Measurements from ENCODE around the gene IL36A. TPM values are rescaled to one million over a fixed set of nuclear protein-coding genes. Genes with fewer than 3 reads are reported as not detected.

IL36A gene
- polyA plus RNA-seq, 1 donor, result not detected

DNA sequence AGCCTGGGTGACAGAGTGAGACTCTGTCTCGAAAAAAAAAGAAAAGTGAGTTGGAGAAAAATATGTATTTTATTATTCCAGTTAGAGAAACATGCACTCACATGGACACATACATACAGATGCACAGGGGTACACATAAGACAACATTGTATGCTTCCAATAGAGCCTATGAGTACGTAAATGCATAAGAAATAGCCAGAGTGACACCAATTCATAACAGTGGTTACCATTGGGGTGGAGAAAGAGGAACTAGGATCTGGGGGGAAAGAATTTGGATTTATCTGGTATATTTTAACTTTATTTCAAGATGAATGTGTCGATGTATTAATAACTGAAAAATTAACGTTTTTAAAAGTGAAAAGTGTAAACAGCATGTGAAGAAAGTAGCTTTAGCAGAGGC, 16.1 kb downstream of the IL36A start:
- Histone ChIP-seq H3K4me3 (ENCODE audit: low read length) (no peak overlapping the region), H3K4me1 (ENCODE audit: control insufficient read depth, insufficient read depth, low read length) (no peaks in the 10 kb centered on the region), H3K36me3 (ENCODE audit: control insufficient read depth, insufficient read depth, low read length) (no peaks in the 10 kb centered on the region), H3K27me3 (ENCODE audit: control insufficient read depth, insufficient read depth, low read length) (peaks cover 16% of the 10 kb centered on the region), H3K9me3 (ENCODE audit: control insufficient read depth, low read depth, low read length) (no peaks in the 10 kb centered on the region), H3K27ac (ENCODE audit: low read length) (no peak overlapping the region)
- 43% methylated on average over 3 of the region's 4 CpGs for WGBS (ENCODE audit: insufficient coverage, low lambda C conversion rate)
- DNase-seq, result no peak

DNA sequence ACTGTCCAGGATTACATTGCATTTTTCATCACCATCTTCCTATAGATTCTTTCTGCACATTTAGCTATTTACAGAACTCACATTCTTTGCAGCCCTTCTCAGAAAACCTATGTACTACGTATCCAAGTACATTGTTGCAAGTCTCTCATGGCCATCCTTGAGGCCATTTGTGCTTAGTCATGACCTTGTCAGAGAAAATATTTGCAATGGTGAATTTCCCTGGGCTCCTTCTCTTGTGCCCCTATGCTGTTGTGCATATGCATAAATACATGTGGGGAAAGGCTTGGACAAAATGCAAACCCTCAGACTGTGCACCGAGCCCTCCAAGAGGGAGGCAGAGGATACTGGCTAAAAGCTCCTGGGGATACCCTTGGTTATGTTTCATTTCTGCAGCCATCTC, 19.5 kb downstream of the IL36A start:
- Histone ChIP-seq H3K4me3 (ENCODE audit: low read length) (no peak overlapping the region), H3K9me3 (ENCODE audit: control insufficient read depth, low read depth, low read length) (no peaks in the 10 kb centered on the region), H3K36me3 (ENCODE audit: control insufficient read depth, insufficient read depth, low read length) (no peaks in the 10 kb centered on the region), H3K27me3 (ENCODE audit: control insufficient read depth, insufficient read depth, low read length) (peaks cover 32% of the 10 kb centered on the region), H3K4me1 (ENCODE audit: control insufficient read depth, insufficient read depth, low read length) (no peaks in the 10 kb centered on the region), H3K27ac (ENCODE audit: low read length) (no peak overlapping the region)
- DNase-seq, result no peak
- WGBS (ENCODE audit: insufficient coverage, low lambda C conversion rate), result no CpG with 5 or more reads among the region's 2 CpGs

DNA sequence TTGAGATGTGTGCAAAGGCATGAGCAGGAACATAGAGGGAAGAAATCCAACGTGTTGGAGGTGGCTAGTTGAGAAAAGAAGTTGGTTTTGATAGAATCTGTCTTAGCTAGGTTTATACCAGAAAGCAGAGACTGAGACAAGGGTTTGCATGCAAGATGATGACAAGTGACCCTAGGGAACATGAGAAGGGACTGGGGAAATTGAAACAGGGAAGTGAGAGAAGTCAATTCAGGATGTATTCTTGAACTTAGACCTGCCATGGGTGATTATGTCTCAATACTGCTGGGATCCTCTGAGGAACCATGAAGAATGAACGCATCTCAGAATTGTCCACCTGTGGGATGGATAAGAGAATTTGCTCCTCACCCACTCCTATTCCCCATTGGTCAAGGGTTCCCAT, 20.5 kb downstream of the IL36A start:
- 60% methylated on average over 1 of the region's 2 CpGs for WGBS (ENCODE audit: insufficient coverage, low lambda C conversion rate)
- no peaks in the 10 kb centered on the region for H3K4me1 ChIP-seq (ENCODE audit: control insufficient read depth, insufficient read depth, low read length)
- H3K4me3 ChIP-seq (ENCODE audit: low read length), result no peak overlapping the region
- no peaks in the 10 kb centered on the region for H3K9me3 ChIP-seq (ENCODE audit: control insufficient read depth, low read depth, low read length)
- DNase-seq, result no peak
- no peak overlapping the region for H3K27ac ChIP-seq (ENCODE audit: low read length)
- H3K27me3 ChIP-seq (ENCODE audit: control insufficient read depth, insufficient read depth, low read length), result peaks cover 33% of the 10 kb centered on the region
- H3K36me3 ChIP-seq (ENCODE audit: control insufficient read depth, insufficient read depth, low read length), result no peaks in the 10 kb centered on the region

DNA sequence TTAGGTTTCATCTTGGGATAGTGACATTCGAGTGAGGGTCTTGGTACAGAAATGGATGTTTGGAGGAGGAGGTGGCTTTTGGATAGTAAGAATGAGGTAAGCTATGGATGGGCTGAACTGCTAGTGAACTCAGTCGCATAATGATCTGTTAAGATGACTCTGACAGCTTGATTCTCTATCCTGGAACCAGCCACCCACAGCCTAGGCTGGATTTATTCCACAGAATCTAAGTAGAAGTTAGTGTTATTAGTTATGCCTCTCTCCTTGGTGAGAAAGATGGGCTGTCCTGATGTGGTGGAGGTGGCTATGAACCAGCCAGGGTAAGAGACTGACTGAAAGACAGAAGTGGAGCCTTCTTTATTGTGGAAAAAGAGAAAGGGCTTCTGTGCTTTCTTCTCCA, 22.4 kb downstream of the IL36A start:
- WGBS (ENCODE audit: insufficient coverage, low lambda C conversion rate), result no CpG with 5 or more reads among the region's 2 CpGs
- H3K27me3 ChIP-seq (ENCODE audit: control insufficient read depth, insufficient read depth, low read length), result peaks cover 39% of the 10 kb centered on the region
- H3K9me3 ChIP-seq (ENCODE audit: control insufficient read depth, low read depth, low read length), result no peaks in the 10 kb centered on the region
- no peak overlapping the region for H3K4me3 ChIP-seq (ENCODE audit: low read length)
- no peaks in the 10 kb centered on the region for H3K4me1 ChIP-seq (ENCODE audit: control insufficient read depth, insufficient read depth, low read length)
- no peak for DNase-seq
- no peaks in the 10 kb centered on the region for H3K36me3 ChIP-seq (ENCODE audit: control insufficient read depth, insufficient read depth, low read length)
- no peak overlapping the region for H3K27ac ChIP-seq (ENCODE audit: low read length)

DNA sequence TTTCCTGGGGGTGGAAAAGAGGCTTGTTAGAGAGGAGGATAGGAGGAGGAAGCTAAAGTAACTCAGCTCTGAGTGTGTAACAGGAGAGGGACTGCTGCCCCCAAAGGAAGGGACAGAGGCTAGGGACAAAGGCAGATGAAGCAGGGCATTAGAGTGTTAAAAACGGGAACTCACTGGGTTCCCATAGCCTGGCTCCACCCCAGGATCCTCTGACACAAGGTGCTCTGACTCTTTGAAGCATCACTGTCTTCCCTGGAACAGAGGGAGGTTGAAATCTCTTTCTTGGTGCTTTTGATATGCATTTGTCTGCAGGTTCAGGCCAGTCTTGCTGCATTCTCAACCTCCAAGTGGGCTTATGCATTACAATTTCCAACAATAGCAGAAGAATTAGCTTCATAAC, 22.9 kb downstream of the IL36A start:
- WGBS (ENCODE audit: insufficient coverage, low lambda C conversion rate), result no CpG with 5 or more reads among the region's 1 CpG
- Histone ChIP-seq H3K4me1 (ENCODE audit: control insufficient read depth, insufficient read depth, low read length) (no peaks in the 10 kb centered on the region), H3K27ac (ENCODE audit: low read length) (no peak overlapping the region), H3K36me3 (ENCODE audit: control insufficient read depth, insufficient read depth, low read length) (no peaks in the 10 kb centered on the region), H3K27me3 (ENCODE audit: control insufficient read depth, insufficient read depth, low read length) (peaks cover 36% of the 10 kb centered on the region), H3K4me3 (ENCODE audit: low read length) (no peak overlapping the region), H3K9me3 (ENCODE audit: control insufficient read depth, low read depth, low read length) (no peaks in the 10 kb centered on the region)
- DNase-seq, result no peak

DNA sequence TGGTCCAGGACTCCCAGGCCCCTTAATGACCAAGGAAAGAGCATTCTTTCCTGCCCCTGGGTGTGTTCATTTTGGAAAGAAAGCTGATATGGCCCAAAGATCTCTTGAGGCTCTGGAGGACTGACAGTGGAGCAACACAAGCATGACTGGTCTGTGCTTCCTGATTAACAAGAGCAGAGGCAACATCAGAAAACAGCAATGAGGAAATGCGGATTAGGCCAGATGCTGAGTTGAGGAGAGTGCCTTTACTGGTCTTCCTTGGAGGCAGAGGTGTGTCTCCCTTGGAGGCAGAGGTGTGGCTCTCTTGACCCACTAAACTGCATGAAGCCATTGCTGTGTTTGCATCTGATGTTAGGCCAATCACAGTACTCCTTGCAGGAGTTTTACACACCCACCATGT, 27.5 kb downstream of the IL36A start:
- Histone ChIP-seq H3K4me1 (ENCODE audit: control insufficient read depth, insufficient read depth, low read length) (no peaks in the 10 kb centered on the region), H3K27me3 (ENCODE audit: control insufficient read depth, insufficient read depth, low read length) (peaks cover 27% of the 10 kb centered on the region), H3K36me3 (ENCODE audit: control insufficient read depth, insufficient read depth, low read length) (no peaks in the 10 kb centered on the region), H3K27ac (ENCODE audit: low read length) (no peak overlapping the region), H3K9me3 (ENCODE audit: control insufficient read depth, low read depth, low read length) (no peaks in the 10 kb centered on the region), H3K4me3 (ENCODE audit: low read length) (no peak overlapping the region)
- no CpG with 5 or more reads among the region's 1 CpG for WGBS (ENCODE audit: insufficient coverage, low lambda C conversion rate)
- no peak for DNase-seq

DNA sequence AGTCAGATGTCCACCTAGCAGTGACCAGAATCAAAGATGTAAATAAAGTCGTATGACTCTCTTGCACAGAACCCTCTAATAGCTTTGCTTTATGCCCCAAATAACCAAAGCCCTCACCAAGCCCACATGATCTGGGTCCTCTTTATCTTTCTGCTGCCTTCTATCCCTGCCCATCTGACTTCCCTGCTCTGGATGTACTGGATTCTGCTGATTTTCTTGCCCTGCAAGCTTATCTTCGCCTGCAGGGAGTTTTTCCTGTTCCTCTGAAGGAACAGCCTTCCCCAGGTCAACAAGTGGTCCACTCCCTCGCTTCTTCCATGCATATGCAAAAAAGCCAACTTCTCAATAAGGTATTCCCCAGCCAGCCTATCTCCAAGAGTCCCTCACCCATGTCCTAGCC, 28.8 kb downstream of the IL36A start:
- Histone ChIP-seq H3K4me1 (ENCODE audit: control insufficient read depth, insufficient read depth, low read length) (no peaks in the 10 kb centered on the region), H3K9me3 (ENCODE audit: control insufficient read depth, low read depth, low read length) (no peaks in the 10 kb centered on the region), H3K27ac (ENCODE audit: low read length) (no peak overlapping the region), H3K4me3 (ENCODE audit: low read length) (no peak overlapping the region), H3K36me3 (ENCODE audit: control insufficient read depth, insufficient read depth, low read length) (no peaks in the 10 kb centered on the region), H3K27me3 (ENCODE audit: control insufficient read depth, insufficient read depth, low read length) (peaks cover 16% of the 10 kb centered on the region)
- DNase-seq, result no peak
- 40% methylated on average over 1 of the region's 3 CpGs for WGBS (ENCODE audit: insufficient coverage, low lambda C conversion rate)

DNA sequence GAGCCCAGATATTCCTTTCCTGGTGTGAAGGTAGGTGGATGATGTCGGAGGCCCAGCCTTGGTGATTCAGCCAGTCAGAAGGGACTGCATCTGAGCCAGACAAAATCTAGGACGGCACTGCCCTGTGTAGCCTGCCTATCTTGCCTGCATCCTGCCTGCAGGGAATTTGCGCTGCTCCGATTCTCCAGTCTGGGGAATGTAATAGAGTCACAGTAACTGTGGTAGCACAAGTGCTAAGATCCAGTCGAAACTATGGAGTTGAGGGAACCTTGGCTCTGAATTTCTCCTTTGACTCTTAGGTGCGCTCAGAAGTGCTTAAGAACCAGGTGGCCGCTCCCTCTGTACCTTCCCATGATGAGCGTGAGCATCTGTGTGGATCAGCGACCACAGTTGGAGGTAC, 31.5 kb downstream of the IL36A start:
- Histone ChIP-seq H3K27ac (ENCODE audit: low read length) (no peak overlapping the region), H3K4me1 (ENCODE audit: control insufficient read depth, insufficient read depth, low read length) (peaks cover 3% of the 10 kb centered on the region), H3K9me3 (ENCODE audit: control insufficient read depth, low read depth, low read length) (no peaks in the 10 kb centered on the region), H3K36me3 (ENCODE audit: control insufficient read depth, insufficient read depth, low read length) (no peaks in the 10 kb centered on the region), H3K4me3 (ENCODE audit: low read length) (no peak overlapping the region), H3K27me3 (ENCODE audit: control insufficient read depth, insufficient read depth, low read length) (peaks cover 4% of the 10 kb centered on the region)
- no CpG with 5 or more reads among the region's 9 CpGs for WGBS (ENCODE audit: insufficient coverage, low lambda C conversion rate)
- DNase-seq, result no peak

DNA sequence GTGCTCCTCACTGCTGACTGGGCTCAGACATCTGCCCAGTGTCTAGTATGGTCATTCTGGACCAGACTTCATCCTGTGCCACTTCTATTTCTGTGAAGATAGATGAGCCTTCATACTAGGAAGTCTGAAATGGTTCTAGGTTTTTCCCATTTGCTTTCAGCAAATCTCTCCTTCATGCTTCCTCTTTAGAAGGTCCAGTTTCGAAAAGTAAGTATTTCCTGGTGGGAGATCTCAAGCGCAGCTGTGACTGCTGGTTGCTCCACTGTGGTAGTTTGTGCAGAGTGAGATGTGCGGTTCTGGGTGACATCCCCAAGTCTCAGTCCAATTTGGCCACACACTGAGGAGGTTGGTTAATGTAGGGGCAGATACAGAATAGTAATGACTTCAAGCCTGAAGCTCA, 33.0 kb downstream of the IL36A start:
- Histone ChIP-seq H3K9me3 (ENCODE audit: control insufficient read depth, low read depth, low read length) (no peaks in the 10 kb centered on the region), H3K4me1 (ENCODE audit: control insufficient read depth, insufficient read depth, low read length) (peaks cover 3% of the 10 kb centered on the region), H3K27me3 (ENCODE audit: control insufficient read depth, insufficient read depth, low read length) (peaks cover 2% of the 10 kb centered on the region), H3K36me3 (ENCODE audit: control insufficient read depth, insufficient read depth, low read length) (no peaks in the 10 kb centered on the region), H3K27ac (ENCODE audit: low read length) (no peak overlapping the region), H3K4me3 (ENCODE audit: low read length) (no peak overlapping the region)
- WGBS (ENCODE audit: insufficient coverage, low lambda C conversion rate), result no CpG with 5 or more reads among the region's 3 CpGs
- no peak for DNase-seq

DNA sequence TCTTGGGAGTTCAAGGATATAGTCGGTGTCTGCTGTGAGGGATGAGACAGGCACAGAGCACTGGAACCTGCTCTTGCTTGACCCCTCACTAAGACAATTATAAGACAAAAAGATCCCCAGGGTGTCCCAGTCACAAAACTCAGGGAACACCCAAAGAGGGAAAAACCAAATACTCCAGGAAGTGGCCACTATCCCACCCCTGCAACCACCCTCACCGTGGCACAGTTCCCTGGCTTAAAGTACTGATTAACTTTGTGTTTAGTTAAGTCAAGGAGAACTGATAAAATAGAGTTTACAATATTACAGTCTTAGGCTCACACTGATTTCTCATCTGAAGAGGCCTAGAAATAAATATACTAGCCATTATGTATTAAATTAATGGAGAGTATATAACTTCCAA, 33.9 kb downstream of the IL36A start:
- DNase-seq, result peak in 1 of 2 donors; percentile 28
- Histone ChIP-seq H3K4me1 (ENCODE audit: control insufficient read depth, insufficient read depth, low read length) (peaks cover 3% of the 10 kb centered on the region), H3K9me3 (ENCODE audit: control insufficient read depth, low read depth, low read length) (no peaks in the 10 kb centered on the region), H3K36me3 (ENCODE audit: control insufficient read depth, insufficient read depth, low read length) (no peaks in the 10 kb centered on the region), H3K27me3 (ENCODE audit: control insufficient read depth, insufficient read depth, low read length) (no peaks in the 10 kb centered on the region), H3K4me3 (ENCODE audit: low read length) (no peak overlapping the region), H3K27ac (ENCODE audit: low read length) (no peak overlapping the region)
- WGBS (ENCODE audit: insufficient coverage, low lambda C conversion rate), result no CpG with 5 or more reads among the region's 2 CpGs

DNA sequence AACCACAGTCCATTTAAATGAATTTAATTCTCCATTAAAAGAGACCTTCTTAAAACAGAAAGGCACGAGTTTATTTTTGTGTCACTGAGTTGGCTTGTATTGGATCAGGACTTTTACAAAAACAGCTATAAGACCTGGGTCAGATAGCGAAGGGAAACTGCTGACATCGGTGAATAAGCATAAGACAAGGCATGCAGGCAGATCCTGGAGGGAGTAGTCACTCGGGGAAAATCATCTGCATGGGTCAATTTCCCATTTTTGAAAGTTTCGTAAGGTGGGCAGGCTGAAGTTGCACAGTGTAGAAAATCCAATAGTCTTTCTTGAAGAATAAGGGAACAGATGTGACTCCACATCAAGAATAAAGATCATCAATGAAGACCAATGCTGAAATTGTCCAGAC, 34.5 kb downstream of the IL36A start:
- WGBS (ENCODE audit: insufficient coverage, low lambda C conversion rate), result 63% methylated on average over 1 of the region's 5 CpGs
- H3K27ac ChIP-seq (ENCODE audit: low read length), result no peak overlapping the region
- no peak for DNase-seq
- no peaks in the 10 kb centered on the region for H3K27me3 ChIP-seq (ENCODE audit: control insufficient read depth, insufficient read depth, low read length)
- no peaks in the 10 kb centered on the region for H3K36me3 ChIP-seq (ENCODE audit: control insufficient read depth, insufficient read depth, low read length)
- H3K4me1 ChIP-seq (ENCODE audit: control insufficient read depth, insufficient read depth, low read length), result peaks cover 3% of the 10 kb centered on the region
- no peaks in the 10 kb centered on the region for H3K9me3 ChIP-seq (ENCODE audit: control insufficient read depth, low read depth, low read length)
- no peak overlapping the region for H3K4me3 ChIP-seq (ENCODE audit: low read length)
